Upper lobe of left lung (tissue), 6 donors: ENCODE data around the gene POP7. TPM values are rescaled to one million over a fixed set of nuclear protein-coding genes. Genes with fewer than 3 reads are reported as not detected.

Experiments
- ATAC-seq, 2 donors: fragments of 200-7000 bp; cut with Tn5 transposase; one replicate each; pipeline ENCODE4 v1.9.1; 2022; ENCODE audit warnings: mild to moderate bottlenecking in 2 of 2, moderate library complexity in 2 of 2; ENCODE audit not compliant: low FRiP score in 2 of 2
- DNase-seq, 2 donors: peaks; one replicate each; pipeline ENCODE4 v3.0.0-alpha.2; 2019 to 2020
- H3K27ac ChIP-seq, 4 donors: fragments of 200-600 bp; sonication (generic); one replicate each; pipeline ENCODE4 v1.5.1; 2016 to 2019
- H3K27me3 ChIP-seq, 4 donors: fragments of 200-600 bp; sonication (generic); one replicate each; pipeline ENCODE4 v1.5.1; 2017 to 2019
- H3K36me3 ChIP-seq, 4 donors: fragments of 200-600 bp; sonication (generic); one replicate each; pipeline ENCODE4 v1.5.1; 2016 to 2019
- H3K4me1 ChIP-seq, 4 donors: fragments of 200-600 bp; sonication (generic); one replicate each; pipeline ENCODE4 v1.5.1; 2018 to 2019
- H3K4me3 ChIP-seq, 4 donors: fragments of 200-600 bp; sonication (generic); one replicate each; pipeline ENCODE4 v1.5.1; 2017 to 2019; ENCODE audit warnings: mild to moderate bottlenecking in 2 of 4, moderate library complexity in 1 of 4
- H3K9me3 ChIP-seq, 4 donors: fragments of 200-600 bp; sonication (generic); one replicate each; pipeline ENCODE4 v1.5.1; 2018 to 2019
- EP300 ChIP-seq, 4 donors: sonication (generic); formaldehyde crosslinking; IDR thresholded peaks; one replicate each; pipeline ENCODE4 v1.5.1; 2017; ENCODE audit warnings: antibody characterized with exemption in 4 of 4, control low read depth in 2 of 4
- POLR2A ChIP-seq, 4 donors: fragments of 450-650 bp; IDR thresholded peaks; one replicate each; pipeline ENCODE4 v1.5.1; 2016 to 2017; ENCODE audit warnings: antibody characterized with exemption in 4 of 4, mild to moderate bottlenecking in 2 of 4
- POLR2AphosphoS5 ChIP-seq, 2 donors: sonication (generic); formaldehyde crosslinking; IDR thresholded peaks; one replicate each; pipeline ENCODE4 v1.5.1; 2017; ENCODE audit warnings: antibody characterized with exemption in 2 of 2
- WGBS, 2 donors: methylation state at CpG; one replicate each; pipeline ENCODE4 v1.1.5; 2017 to 2018; 5-methylcytosine and 5-hydroxymethylcytosine counted together
- total RNA-seq, 6 donors: library from RNA; depleted of rRNA in 4 of 6; stranded (reverse); fragments of >200 nt in 4 of 6; gene quantifications; one replicate each; pipeline versions ENCODE4 v1.1.0 to v1.2.1, GENCODE V29; 2016 to 2021
- TF ChIP-seq, protein P1 (sequence below), 6 experiments: fragments of 450-650 bp in 4 of 6; fragments of 200-600 bp in 2 of 6; sonication (generic) in 2 of 6; IDR thresholded peaks; one replicate each; pipeline ENCODE4 v1.5.1; 2016 to 2019; ENCODE audit warnings: antibody characterized with exemption in 6 of 6
- donor health status: DM: no; HTN: no; CAD: no; lungs with moderate emphysema.
- donor health status: DM: no; HTN: yes; CAD: no; lungs with severe emphysema.

The POP7 gene
- total RNA-seq, 6 donors from 2014 or later: 9.4 to 32.5 (median 22.2) TPM

DNA sequence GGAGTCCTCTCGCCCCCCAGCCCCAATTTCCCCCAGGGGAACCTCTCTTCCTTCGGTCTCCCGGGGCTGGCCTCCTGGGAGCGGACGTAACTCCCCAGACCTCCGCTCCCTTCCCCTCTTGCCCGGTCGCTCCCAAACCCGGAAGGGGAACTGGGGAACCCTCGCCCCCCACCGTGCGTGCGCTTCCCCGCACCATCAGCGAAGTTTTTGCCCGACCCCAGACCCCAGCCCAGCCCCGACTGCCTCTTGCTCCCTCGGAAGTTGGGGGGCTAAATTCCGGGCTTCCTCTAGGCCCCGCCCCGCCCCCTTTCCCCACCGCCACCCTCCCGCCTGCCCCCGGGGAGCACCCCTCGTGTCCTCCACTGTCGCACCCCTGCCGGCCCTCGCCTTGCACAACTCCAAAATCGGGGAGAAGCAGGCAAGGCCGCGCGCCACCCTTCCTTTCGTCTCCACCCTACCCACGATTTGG is 31.9 kb upstream of the POP7 start:
- Histone ChIP-seq H3K27me3 (no peaks in the 10 kb centered on the region), H3K9me3 (no peaks in the 10 kb centered on the region), H3K4me1 (peaks cover 6 to 39% (median 20%) of the 10 kb centered on the region in 4 donors), H3K36me3 (peaks cover 21 to 28% (median 27%) of the 10 kb centered on the region in 4 donors), H3K4me3 (peak overlapping the region; percentile 87 to 96 (median 94)), H3K27ac (peak overlapping the region; percentile 97 to 100 (median 100))
- WGBS, 2 donors: 0 to 2% methylated on average over 4 to 15 of the region's 34 CpGs
- peak in 1 of 2 donors; percentile 88 for DNase-seq
- TF ChIP-seq, protein P1, sequence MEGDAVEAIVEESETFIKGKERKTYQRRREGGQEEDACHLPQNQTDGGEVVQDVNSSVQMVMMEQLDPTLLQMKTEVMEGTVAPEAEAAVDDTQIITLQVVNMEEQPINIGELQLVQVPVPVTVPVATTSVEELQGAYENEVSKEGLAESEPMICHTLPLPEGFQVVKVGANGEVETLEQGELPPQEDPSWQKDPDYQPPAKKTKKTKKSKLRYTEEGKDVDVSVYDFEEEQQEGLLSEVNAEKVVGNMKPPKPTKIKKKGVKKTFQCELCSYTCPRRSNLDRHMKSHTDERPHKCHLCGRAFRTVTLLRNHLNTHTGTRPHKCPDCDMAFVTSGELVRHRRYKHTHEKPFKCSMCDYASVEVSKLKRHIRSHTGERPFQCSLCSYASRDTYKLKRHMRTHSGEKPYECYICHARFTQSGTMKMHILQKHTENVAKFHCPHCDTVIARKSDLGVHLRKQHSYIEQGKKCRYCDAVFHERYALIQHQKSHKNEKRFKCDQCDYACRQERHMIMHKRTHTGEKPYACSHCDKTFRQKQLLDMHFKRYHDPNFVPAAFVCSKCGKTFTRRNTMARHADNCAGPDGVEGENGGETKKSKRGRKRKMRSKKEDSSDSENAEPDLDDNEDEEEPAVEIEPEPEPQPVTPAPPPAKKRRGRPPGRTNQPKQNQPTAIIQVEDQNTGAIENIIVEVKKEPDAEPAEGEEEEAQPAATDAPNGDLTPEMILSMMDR (IDR thresholded peaks at IDR 0.05): no peak
- TF ChIP-seq POLR2A (IDR thresholded peaks at IDR 0.05): no peak
- TF ChIP-seq EP300 (IDR thresholded peaks at IDR 0.05): no peak
- no peak for TF ChIP-seq POLR2AphosphoS5 (IDR thresholded peaks at IDR 0.05)
- peak in 1 of 2 donors; percentile 1 for ATAC-seq

DNA sequence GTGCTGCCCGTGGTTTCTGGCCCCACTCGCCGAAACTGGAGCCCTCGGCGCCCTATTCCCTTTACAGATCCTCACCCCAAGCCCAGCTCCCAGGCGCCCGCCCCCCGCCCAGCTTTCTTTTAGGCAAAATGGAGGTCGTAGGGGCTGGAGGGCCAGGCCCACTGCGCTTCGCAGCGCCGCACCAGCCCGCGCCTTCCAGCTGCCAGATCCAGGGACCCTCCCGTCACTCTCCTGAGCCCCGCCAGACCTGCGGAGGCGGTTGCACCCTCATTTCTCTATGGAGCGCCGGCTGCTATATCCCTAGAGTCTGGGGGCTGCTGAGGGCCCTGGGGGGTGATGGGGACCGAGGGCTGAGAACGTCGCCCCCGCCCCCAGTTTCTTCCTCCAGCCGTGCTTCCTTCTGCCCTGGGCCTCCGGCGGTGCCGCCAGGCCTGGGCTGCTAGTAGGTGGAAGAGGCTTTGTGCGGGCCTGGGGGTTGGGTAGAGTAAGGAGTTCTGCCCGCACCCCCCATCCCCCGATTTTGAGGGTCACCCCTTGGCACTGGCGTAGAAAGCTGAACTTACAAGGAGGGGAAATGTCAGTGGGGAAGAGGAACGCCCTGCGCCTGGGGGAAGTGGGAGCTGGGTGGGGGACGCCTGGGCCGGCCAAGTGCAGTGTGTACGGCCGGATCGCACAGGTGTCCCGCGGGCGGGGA is 31.4 kb upstream of the POP7 start:
- Histone ChIP-seq H3K27ac (peak overlapping the region; percentile 97 to 100 (median 100)), H3K36me3 (peaks cover 21 to 34% (median 33%) of the 10 kb centered on the region in 4 donors), H3K4me1 (peaks cover 11 to 43% (median 24%) of the 10 kb centered on the region in 4 donors), H3K27me3 (no peaks in the 10 kb centered on the region), H3K4me3 (peak overlapping the region; percentile 87 to 96 (median 94)), H3K9me3 (no peaks in the 10 kb centered on the region)
- 1% methylated on average over 23 of the region's 43 CpGs for WGBS, 2 donors
- ATAC-seq (no peak), DNase-seq (peak in 1 of 2 donors; percentile 87)
- no peak for TF ChIP-seq EP300 (IDR thresholded peaks at IDR 0.05)
- TF ChIP-seq POLR2AphosphoS5 (IDR thresholded peaks at IDR 0.05): no peak
- TF ChIP-seq, protein P1 (IDR thresholded peaks at IDR 0.05): no peak
- TF ChIP-seq POLR2A (IDR thresholded peaks at IDR 0.05): no peak

DNA sequence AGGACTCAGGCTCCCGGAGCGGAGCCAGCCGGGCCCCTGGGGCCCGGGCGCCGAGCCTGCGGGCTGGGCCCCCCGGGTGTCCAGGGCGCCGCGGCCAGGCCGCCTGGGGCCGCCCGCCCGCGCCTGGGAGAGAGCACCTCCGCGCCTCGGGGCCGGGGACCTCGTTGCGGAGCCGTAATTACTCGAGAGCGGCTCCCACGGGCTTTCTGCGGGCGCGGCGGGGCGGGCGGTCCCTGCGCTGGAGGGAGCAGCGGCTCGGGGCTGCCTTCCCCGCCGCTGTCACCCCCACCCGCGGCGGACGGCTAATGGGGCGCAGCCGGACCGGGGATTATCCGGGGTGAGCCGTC is 30.8 kb upstream of the POP7 start:
- no peaks in the 10 kb centered on the region for H3K9me3 ChIP-seq
- no peak for TF ChIP-seq EP300 (IDR thresholded peaks at IDR 0.05)
- TF ChIP-seq POLR2A (IDR thresholded peaks at IDR 0.05): no peak
- TF ChIP-seq, protein P1 (IDR thresholded peaks at IDR 0.05): no peak
- no peak for TF ChIP-seq POLR2AphosphoS5 (IDR thresholded peaks at IDR 0.05)
- H3K4me3 ChIP-seq: peak overlapping the region; percentile 87 to 96 (median 94)
- H3K4me1 ChIP-seq: peaks cover 15 to 43% (median 27%) of the 10 kb centered on the region in 4 donors
- WGBS, 2 donors: 0% methylated on average over 22 of the region's 46 CpGs; no CpG with 5 or more reads in 1 of the 2 donors
- DNase-seq (peak in 1 of 2 donors; percentile 91), ATAC-seq (no peak)
- peaks cover 21 to 39% (median 36%) of the 10 kb centered on the region in 4 donors for H3K36me3 ChIP-seq
- no peaks in the 10 kb centered on the region for H3K27me3 ChIP-seq
- peak overlapping the region; percentile 97 to 100 (median 100) for H3K27ac ChIP-seq

DNA sequence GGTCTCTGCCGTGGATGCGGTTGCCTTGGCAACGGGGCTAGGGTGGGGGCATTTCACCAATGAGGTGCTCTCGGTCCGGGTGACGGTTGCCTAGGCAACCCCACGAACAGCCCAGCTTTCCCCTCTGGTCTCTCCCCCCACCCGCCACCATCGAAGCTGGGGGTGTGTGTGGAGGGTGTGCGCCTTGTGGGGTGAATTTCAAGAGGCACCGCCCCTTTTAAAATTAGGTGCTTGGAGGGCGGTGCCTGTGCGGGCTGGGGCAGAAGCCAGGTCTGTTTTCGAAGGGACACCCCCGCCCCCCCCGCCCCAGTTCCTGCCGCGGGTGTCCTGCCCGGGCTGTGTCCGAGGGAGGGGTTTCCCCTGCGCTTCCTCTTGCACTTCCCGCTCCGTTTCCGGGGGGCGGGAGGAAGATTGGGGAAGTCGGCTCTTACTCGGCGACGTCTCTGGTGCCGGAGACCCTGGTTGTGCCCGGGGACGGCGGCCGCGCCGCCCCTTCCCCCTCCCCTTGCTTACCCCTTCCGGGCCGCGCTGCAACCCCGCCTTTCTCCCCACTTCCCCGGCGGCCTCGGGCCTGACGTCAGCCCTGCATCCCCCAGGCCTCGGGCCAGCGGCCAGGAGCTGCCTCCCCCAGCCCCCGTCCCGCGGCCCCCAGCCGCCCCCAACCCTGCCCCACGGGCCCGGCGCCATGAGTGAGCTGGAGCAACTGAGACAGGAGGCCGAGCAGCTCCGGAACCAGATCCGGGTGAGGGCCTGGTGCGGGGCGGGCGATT is 30.2 kb upstream of the POP7 start:
- Histone ChIP-seq H3K9me3 (no peaks in the 10 kb centered on the region), H3K27ac (peak overlapping the region; percentile 97 to 100 (median 100)), H3K4me1 (peaks cover 15 to 43% (median 27%) of the 10 kb centered on the region in 4 donors), H3K36me3 (peaks cover 21 to 46% (median 40%) of the 10 kb centered on the region in 4 donors), H3K27me3 (no peaks in the 10 kb centered on the region), H3K4me3 (peak overlapping the region; percentile 87 to 96 (median 94))
- TF ChIP-seq POLR2AphosphoS5 (IDR thresholded peaks at IDR 0.05): peak; percentile 78
- TF ChIP-seq, protein P1 (IDR thresholded peaks at IDR 0.05): no peak
- peak in 1 of 4 donors; percentile 51 for TF ChIP-seq POLR2A (IDR thresholded peaks at IDR 0.05)
- DNase-seq (peak; percentile 92 to 95), ATAC-seq (peak; percentile 19 to 57)
- WGBS, 2 donors: 0 to 1% methylated on average over 3 to 49 of the region's 59 CpGs
